Mesendoderm (in vitro differentiated cells): ENCODE measurements around the gene CCDC91. TPM values are rescaled to one million over a fixed set of nuclear protein-coding genes. Genes with fewer than 3 reads are reported as not detected.

Experiments
- DNase-seq: peaks from one replicate; pipeline ENCODE4 v3.0.0; 2013
- H2AK5ac ChIP-seq: 2 replicates; pipeline ENCODE4 v1.6.1; 2013; ENCODE audit warnings: low read length, inconsistent platforms
- H2BK120ac ChIP-seq: 2 replicates; pipeline ENCODE4 v1.6.1; 2013; ENCODE audit warnings: low read depth, mild to moderate bottlenecking, low read length, moderate library complexity, mixed read lengths
- H2BK15ac ChIP-seq: replicated peaks from 2 replicates; pipeline ENCODE4 v1.6.1; 2013; ENCODE audit warnings: low read depth, mild to moderate bottlenecking, moderate library complexity
- H2BK5ac ChIP-seq: 2 replicates; pipeline ENCODE4 v1.6.1; 2013; ENCODE audit warnings: low read length, inconsistent platforms
- H3K18ac ChIP-seq: 2 replicates; pipeline ENCODE4 v1.6.1; 2013; ENCODE audit warnings: mild to moderate bottlenecking, low read length, mixed read lengths
- H3K23ac ChIP-seq: one replicate; pipeline ENCODE4 v1.6.1; 2013; ENCODE audit warnings: low read length
- H3K27ac ChIP-seq: 2 replicates; pipeline ENCODE4 v1.5.1; 2013; ENCODE audit warnings: low read depth, mild to moderate bottlenecking, inconsistent platforms, low read length, moderate library complexity
- H3K27me3 ChIP-seq: 2 replicates; pipeline ENCODE4 v1.6.1; 2013; ENCODE audit warnings: low read length, control low read depth, mild to moderate bottlenecking, inconsistent platforms; ENCODE audit not compliant: insufficient read depth, poor library complexity
- H3K36me3 ChIP-seq: 2 replicates; pipeline ENCODE4 v1.6.1; 2013; ENCODE audit warnings: low read length, inconsistent platforms; ENCODE audit not compliant: control insufficient read depth, insufficient read depth
- H3K4ac ChIP-seq: one replicate; pipeline ENCODE4 v1.6.1; 2013; ENCODE audit warnings: low read depth, mild to moderate bottlenecking, low read length, moderate library complexity
- H3K4me1 ChIP-seq: 2 replicates; pipeline ENCODE4 v1.6.1; 2013; ENCODE audit warnings: low read depth, low read length, inconsistent platforms; ENCODE audit not compliant: control insufficient read depth
- H3K4me2 ChIP-seq: 2 replicates; pipeline ENCODE4 v1.6.1; 2013; ENCODE audit warnings: low read length
- H3K4me3 ChIP-seq: 2 replicates; pipeline ENCODE4 v1.5.1; 2013; ENCODE audit warnings: mild to moderate bottlenecking, low read length
- H3K56ac ChIP-seq: one replicate; pipeline ENCODE4 v1.6.1; 2013; ENCODE audit warnings: low read length
- H3K79me1 ChIP-seq: 2 replicates; pipeline ENCODE4 v1.6.1; 2013; ENCODE audit warnings: low read length, inconsistent platforms
- H3K79me2 ChIP-seq: 2 replicates; pipeline ENCODE4 v1.6.1; 2013; ENCODE audit warnings: mild to moderate bottlenecking, low read length; ENCODE audit not compliant: control insufficient read depth, insufficient read depth
- H3K9ac ChIP-seq: 2 replicates; pipeline ENCODE4 v1.6.1; 2013; ENCODE audit warnings: low read length, inconsistent platforms
- H4K5ac ChIP-seq: one replicate; pipeline ENCODE4 v1.6.1; 2013; ENCODE audit warnings: low read length
- H4K8ac ChIP-seq: one replicate; pipeline ENCODE4 v1.6.1; 2013; ENCODE audit warnings: low read depth, mild to moderate bottlenecking, control low read depth, low read length, moderate library complexity
- WGBS: extraction: QIAGEN DNeasy Blood & Tissue Kit; methylation state at CpG from one replicate; pipeline ENCODE4 v1.1.7; 2013; ENCODE audit warnings: low lambda C conversion rate, missing lambda C conversion rate; ENCODE audit not compliant: insufficient coverage; ENCODE audit errors: extremely low coverage; 5-methylcytosine and 5-hydroxymethylcytosine counted together
- polyA plus RNA-seq, 2 experiments: library from polyadenylated mRNA; stranded (reverse); fragments of 200-250 nt; gene quantifications; one replicate each; pipeline ENCODE4 v1.2.3, GENCODE V29; 2013

The CCDC91 gene, protein sequence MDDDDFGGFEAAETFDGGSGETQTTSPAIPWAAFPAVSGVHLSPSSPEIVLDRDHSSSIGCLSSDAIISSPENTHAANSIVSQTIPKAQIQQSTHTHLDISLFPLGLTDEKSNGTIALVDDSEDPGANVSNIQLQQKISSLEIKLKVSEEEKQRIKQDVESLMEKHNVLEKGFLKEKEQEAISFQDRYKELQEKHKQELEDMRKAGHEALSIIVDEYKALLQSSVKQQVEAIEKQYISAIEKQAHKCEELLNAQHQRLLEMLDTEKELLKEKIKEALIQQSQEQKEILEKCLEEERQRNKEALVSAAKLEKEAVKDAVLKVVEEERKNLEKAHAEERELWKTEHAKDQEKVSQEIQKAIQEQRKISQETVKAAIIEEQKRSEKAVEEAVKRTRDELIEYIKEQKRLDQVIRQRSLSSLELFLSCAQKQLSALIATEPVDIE
- polyA plus RNA-seq (2013, experiment 1 of 2): 35.7 TPM
- 27.8 TPM for polyA plus RNA-seq (2013, experiment 2 of 2)

DNA sequence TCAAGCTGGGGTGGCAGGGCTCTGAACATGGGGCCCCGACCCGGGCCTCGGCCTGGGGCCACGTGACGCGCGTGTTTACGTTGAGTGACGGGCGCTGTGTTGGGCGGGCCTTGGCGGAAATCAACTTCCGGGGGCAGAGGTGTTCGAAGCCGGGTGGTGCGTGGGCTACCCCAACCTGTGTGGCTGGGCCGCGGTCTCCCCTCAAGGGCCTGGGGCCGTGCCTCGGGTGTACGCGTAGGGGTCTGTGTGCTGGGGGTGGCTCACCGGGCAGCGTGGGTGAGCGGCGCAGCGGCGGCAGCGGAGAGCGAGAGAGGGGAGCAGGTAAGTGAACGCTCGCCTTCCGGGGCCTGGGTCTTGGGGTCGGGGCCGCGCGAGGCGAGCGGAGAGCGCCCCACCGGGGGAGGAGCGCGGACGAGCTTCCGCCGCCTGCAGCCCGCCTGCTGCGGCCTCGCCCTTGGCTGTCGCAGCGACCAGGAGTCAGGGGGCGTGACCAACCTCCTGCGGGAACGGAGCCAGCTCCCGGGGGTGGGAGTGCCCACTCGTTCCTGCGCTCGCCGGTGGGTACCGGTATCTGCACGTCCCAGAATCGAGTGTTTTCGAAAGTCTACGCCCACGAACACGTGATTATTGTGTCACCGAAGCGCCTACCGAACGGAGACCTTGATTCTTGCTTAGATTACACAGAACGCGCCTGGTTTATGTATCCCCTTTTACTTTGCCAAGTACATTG, at the start of gene CCDC91:
Gene CCDC91, plus strand, starts transcription at position 136 of the 730 bp plus-strand sequence. CDS start 66,760 bp downstream, outside the sequence.
- Histone ChIP-seq H2BK120ac (no peak within 1 kb of the TSS), H2BK15ac (no peak within 1 kb of the TSS), H3K27me3 (no peaks in the 10 kb centered on the region), H3K4ac (no peak within 1 kb of the TSS), H3K79me2 (peaks cover 16% of the 10 kb centered on the region), H3K4me1 (no peaks in the 10 kb centered on the region), H2BK5ac (no peak within 1 kb of the TSS), H3K79me1 (peaks cover 7% of the 10 kb centered on the region), H3K27ac (peak within 1 kb of the TSS; percentile 17), H3K9ac (peak within 1 kb of the TSS; percentile 88), H3K23ac (peak within 1 kb of the TSS; percentile 72), H4K5ac (peak within 1 kb of the TSS; percentile 84), H2AK5ac (no peak within 1 kb of the TSS), H4K8ac (peak within 1 kb of the TSS; percentile 97), H3K36me3 (no peaks in the 10 kb centered on the region), H3K4me3 (peak within 1 kb of the TSS; percentile 78), H3K56ac (peak within 1 kb of the TSS; percentile 98), H3K4me2 (peak within 1 kb of the TSS; percentile 91), H3K18ac (peak within 1 kb of the TSS; percentile 82)
- DNase-seq: peak; percentile 83
- no CpG with 5 or more reads among the region's 72 CpGs for WGBS

DNA sequence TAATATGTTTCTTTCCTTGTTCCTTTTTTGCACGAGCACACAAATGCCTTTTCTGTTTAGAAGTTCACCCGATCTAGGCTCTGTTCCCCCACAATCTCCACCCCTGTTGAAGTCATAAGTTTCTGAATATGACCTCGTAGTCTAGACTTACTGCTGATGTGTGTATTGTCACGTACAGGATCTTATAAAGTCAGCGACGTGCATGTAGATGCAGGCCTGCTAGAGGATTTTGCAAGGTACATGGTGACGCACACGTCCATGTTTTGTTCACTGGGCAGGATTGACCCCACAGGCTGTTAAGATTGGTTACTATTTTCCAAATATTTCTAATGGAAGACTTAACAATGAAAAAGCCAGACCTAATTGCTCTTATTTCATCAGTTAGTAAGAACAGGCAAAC, 46.2 kb upstream of the CCDC91 start:
- H3K79me2 ChIP-seq: no peaks in the 10 kb centered on the region
- H3K27ac ChIP-seq: no peak overlapping the region

DNA sequence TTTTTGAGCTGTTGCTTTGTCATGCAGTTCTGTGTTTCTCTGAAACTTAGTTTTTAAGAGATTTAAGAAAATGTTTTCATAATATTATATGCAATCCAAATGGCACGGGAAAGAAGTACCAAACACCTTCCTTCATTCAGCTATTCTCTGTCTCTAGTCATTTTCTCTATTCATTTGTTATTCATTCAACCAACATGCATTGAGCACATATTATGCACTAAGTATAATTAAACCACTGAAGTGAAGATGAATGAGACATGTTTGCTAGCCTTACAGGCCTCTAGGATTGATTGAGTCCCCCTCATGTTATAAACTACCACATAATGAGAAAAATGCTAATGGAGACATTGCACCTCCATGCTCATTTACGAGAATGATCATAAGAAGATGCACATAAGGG, 45.7 kb upstream of the CCDC91 start:
- DNase-seq: no peak
- Histone ChIP-seq H4K5ac (no peak overlapping the region), H3K27me3 (no peaks in the 10 kb centered on the region), H3K36me3 (no peaks in the 10 kb centered on the region), H3K23ac (no peak overlapping the region), H3K9ac (no peak overlapping the region), H3K4me3 (no peak overlapping the region), H2AK5ac (no peak overlapping the region), H3K79me2 (no peaks in the 10 kb centered on the region), H3K18ac (no peak overlapping the region), H2BK15ac (no peak overlapping the region), H3K56ac (no peak overlapping the region), H3K27ac (no peak overlapping the region), H3K79me1 (no peaks in the 10 kb centered on the region), H4K8ac (no peak overlapping the region), H3K4me1 (no peaks in the 10 kb centered on the region), H3K4ac (no peak overlapping the region), H3K4me2 (no peak overlapping the region), H2BK120ac (no peak overlapping the region), H2BK5ac (no peak overlapping the region)
- no CpG with 5 or more reads among the region's 2 CpGs for WGBS

More for the DNA sequence above, 46.2 kb upstream of the CCDC91 start:
- H3K4me1 ChIP-seq: no peaks in the 10 kb centered on the region
- H4K8ac ChIP-seq: no peak overlapping the region
- H2BK5ac ChIP-seq: no peak overlapping the region
- H3K9ac ChIP-seq: no peak overlapping the region
- no peak overlapping the region for H3K23ac ChIP-seq
- H2BK120ac ChIP-seq: no peak overlapping the region
- no peak overlapping the region for H3K4ac ChIP-seq
- no peak overlapping the region for H4K5ac ChIP-seq
- no peak overlapping the region for H2BK15ac ChIP-seq
- no peak overlapping the region for H3K4me3 ChIP-seq
- WGBS: no CpG with 5 or more reads among the region's 8 CpGs
- H3K18ac ChIP-seq: no peak overlapping the region
- no peaks in the 10 kb centered on the region for H3K27me3 ChIP-seq
- no peak overlapping the region for H2AK5ac ChIP-seq
- no peaks in the 10 kb centered on the region for H3K79me1 ChIP-seq
- H3K36me3 ChIP-seq: no peaks in the 10 kb centered on the region
- H3K56ac ChIP-seq: no peak overlapping the region
- DNase-seq: no peak
- no peak overlapping the region for H3K4me2 ChIP-seq

DNA sequence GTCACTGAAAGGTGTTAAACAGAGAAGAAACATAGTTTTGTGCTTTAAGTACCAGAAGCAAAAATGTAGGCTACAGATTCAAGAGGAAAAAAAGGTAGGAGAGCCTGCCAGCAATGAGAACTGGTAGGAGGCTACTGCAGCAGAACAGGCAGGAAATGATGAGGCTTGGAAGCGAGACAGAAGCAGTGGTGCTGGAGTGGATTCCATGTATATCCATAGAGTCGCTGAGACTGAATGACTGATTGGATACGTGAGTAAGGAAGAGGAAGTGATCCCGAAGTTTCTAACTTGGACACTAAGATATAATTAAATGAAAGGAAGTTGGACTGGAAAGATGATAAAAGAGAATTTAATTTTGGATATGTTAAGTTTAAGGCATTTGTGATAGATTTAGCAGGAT, 45.0 kb upstream of the CCDC91 start:
- no peak overlapping the region for H3K9ac ChIP-seq
- H3K23ac ChIP-seq: no peak overlapping the region
- no peak overlapping the region for H2AK5ac ChIP-seq
- no peak overlapping the region for H3K27ac ChIP-seq
- no peaks in the 10 kb centered on the region for H3K36me3 ChIP-seq
- H2BK15ac ChIP-seq: no peak overlapping the region
- no peak for DNase-seq
- no peak overlapping the region for H3K4ac ChIP-seq
- no peaks in the 10 kb centered on the region for H3K79me1 ChIP-seq
- H2BK5ac ChIP-seq: no peak overlapping the region
- H4K5ac ChIP-seq: no peak overlapping the region
- no CpG with 5 or more reads among the region's 4 CpGs for WGBS
- no peaks in the 10 kb centered on the region for H3K4me1 ChIP-seq
- no peak overlapping the region for H3K4me2 ChIP-seq
- H3K56ac ChIP-seq: no peak overlapping the region
- H3K18ac ChIP-seq: no peak overlapping the region
- H2BK120ac ChIP-seq: no peak overlapping the region
- H3K27me3 ChIP-seq: no peaks in the 10 kb centered on the region
- no peaks in the 10 kb centered on the region for H3K79me2 ChIP-seq
- no peak overlapping the region for H3K4me3 ChIP-seq
- no peak overlapping the region for H4K8ac ChIP-seq

DNA sequence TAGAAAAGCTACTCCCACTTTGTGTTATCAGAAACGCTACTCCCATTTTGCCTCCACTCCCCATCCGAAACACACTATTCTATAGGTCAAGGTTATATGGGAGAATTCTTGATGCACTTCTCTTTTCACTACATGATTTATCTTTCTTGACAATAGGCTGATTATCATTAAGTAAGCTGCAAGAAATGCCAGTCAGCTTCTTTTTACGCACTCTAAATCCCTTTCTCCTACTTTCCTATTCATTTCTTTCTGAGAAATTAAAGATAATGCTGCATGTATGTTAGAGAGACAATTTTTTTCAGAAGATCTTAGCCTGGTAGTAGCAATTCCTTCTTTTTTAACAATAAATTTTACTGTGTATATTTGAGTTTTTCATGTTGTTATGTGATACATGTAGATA, 41.0 kb upstream of the CCDC91 start:
- Histone ChIP-seq H3K4me1 (no peaks in the 10 kb centered on the region), H3K4me3 (no peak overlapping the region), H3K27me3 (no peaks in the 10 kb centered on the region), H3K27ac (no peak overlapping the region), H3K36me3 (no peaks in the 10 kb centered on the region), H3K56ac (no peak overlapping the region), H2BK120ac (no peak overlapping the region), H2AK5ac (no peak overlapping the region), H3K9ac (no peak overlapping the region), H3K79me1 (no peaks in the 10 kb centered on the region), H2BK15ac (no peak overlapping the region), H3K79me2 (no peaks in the 10 kb centered on the region), H2BK5ac (no peak overlapping the region), H4K8ac (no peak overlapping the region), H3K23ac (no peak overlapping the region), H3K18ac (no peak overlapping the region), H3K4ac (no peak overlapping the region), H4K5ac (no peak overlapping the region), H3K4me2 (no peak overlapping the region)
- no CpG with 5 or more reads among the region's 3 CpGs for WGBS
- no peak for DNase-seq
